ENCODE measurements around the gene ARID4A.

DNA sequence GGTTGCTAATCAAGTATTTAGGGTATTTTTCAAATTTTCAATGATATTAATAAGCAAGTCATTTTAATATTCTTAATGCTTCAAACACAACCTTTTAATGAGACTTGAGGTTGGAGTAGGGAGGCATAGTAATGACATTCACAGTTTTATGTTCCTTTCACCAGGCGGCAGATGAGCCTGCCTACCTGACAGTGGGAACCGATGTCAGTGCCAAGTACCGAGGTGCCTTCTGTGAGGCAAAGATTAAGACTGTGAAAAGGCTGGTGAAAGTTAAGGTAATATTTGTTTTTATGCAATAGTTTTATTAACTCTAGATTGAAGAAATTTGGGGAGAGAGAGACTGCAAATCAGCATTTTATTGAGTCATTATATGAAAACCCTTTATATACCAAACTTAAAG, 3.1 kb downstream of the ARID4A start:
- TF ChIP-seq, protein P1, sequence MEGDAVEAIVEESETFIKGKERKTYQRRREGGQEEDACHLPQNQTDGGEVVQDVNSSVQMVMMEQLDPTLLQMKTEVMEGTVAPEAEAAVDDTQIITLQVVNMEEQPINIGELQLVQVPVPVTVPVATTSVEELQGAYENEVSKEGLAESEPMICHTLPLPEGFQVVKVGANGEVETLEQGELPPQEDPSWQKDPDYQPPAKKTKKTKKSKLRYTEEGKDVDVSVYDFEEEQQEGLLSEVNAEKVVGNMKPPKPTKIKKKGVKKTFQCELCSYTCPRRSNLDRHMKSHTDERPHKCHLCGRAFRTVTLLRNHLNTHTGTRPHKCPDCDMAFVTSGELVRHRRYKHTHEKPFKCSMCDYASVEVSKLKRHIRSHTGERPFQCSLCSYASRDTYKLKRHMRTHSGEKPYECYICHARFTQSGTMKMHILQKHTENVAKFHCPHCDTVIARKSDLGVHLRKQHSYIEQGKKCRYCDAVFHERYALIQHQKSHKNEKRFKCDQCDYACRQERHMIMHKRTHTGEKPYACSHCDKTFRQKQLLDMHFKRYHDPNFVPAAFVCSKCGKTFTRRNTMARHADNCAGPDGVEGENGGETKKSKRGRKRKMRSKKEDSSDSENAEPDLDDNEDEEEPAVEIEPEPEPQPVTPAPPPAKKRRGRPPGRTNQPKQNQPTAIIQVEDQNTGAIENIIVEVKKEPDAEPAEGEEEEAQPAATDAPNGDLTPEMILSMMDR (IDR thresholded peaks at IDR 0.05) = no peak
- TF ChIP-seq POLR2A (IDR thresholded peaks at IDR 0.05) = no peak

All from lower leg skin (tissue), 3 donors.